HEK293T (cell line): Measurements from ENCODE around the gene ALOX5.
"Not testable (repeated sequence)": the region's sequence is repeated elsewhere in the genome, so short reads cannot be mapped to it uniquely, and the experiment has no call there.

Source experiments
- CTCF ChIA-PET: fragments of 350-600 bp; formaldehyde crosslinking; extraction: SDS; loops from one replicate; lab custom pipeline; 2021; ENCODE audit warnings: antibody characterized with exemption, inconsistent platforms; lab: Yijun Ruan, JAX
- POLR2A ChIA-PET: fragments of 350-600 bp; formaldehyde crosslinking; extraction: SDS; loops from one replicate; lab custom pipeline; 2020; ENCODE audit warnings: antibody characterized with exemption, inconsistent platforms; lab: Yijun Ruan, JAX
- DNase-seq: peaks from one replicate; pipeline ENCODE4 v3.0.0; 2012; ENCODE audit warnings: mixed read lengths; ENCODE audit errors: extremely low spot score
- BHLHE40 ChIP-seq: fragments of 450-650 bp; IDR thresholded peaks from 2 replicates; pipeline ENCODE4 v1.6.1; 2016; ENCODE audit warnings: mild to moderate bottlenecking, moderate library complexity, borderline replicate concordance
- CTBP1 ChIP-seq: fragments of 450-650 bp; IDR thresholded peaks from 2 replicates; pipeline ENCODE4 v1.6.1; 2016; ENCODE audit warnings: borderline replicate concordance
- ELF4 ChIP-seq: fragments of 450-650 bp; IDR thresholded peaks from 2 replicates; pipeline ENCODE4 v1.6.1; 2017; ENCODE audit warnings: antibody characterized with exemption
- FOXA1 ChIP-seq: fragments of 450-650 bp; IDR thresholded peaks from 2 replicates; pipeline ENCODE4 v1.6.1; 2016; ENCODE audit warnings: mild to moderate bottlenecking
- FOXK2 ChIP-seq: fragments of 450-650 bp; IDR thresholded peaks from 2 replicates; pipeline ENCODE4 v1.6.1; 2016; ENCODE audit warnings: mild to moderate bottlenecking
- FOXM1 ChIP-seq: fragments of 450-650 bp; IDR thresholded peaks from 2 replicates; pipeline ENCODE4 v1.6.1; 2017; ENCODE audit warnings: mild to moderate bottlenecking, borderline replicate concordance
- HDGF ChIP-seq: fragments of 450-650 bp; IDR thresholded peaks from 2 replicates; pipeline ENCODE4 v1.6.1; 2017; ENCODE audit warnings: antibody characterized with exemption, borderline replicate concordance
- L3MBTL2 ChIP-seq: fragments of 450-650 bp; conservative IDR thresholded peaks from 2 replicates; pipeline ENCODE4 v1.6.1; 2016; ENCODE audit warnings: mild to moderate bottlenecking
- LEF1 ChIP-seq: fragments of 450-650 bp; IDR thresholded peaks from 2 replicates; pipeline ENCODE4 v1.6.1; 2017; ENCODE audit warnings: mild to moderate bottlenecking, borderline replicate concordance
- NFRKB ChIP-seq: fragments of 450-650 bp; IDR thresholded peaks from 2 replicates; pipeline ENCODE4 v1.6.1; 2016; ENCODE audit warnings: mild to moderate bottlenecking, moderate library complexity
- SP1 ChIP-seq: fragments of 450-650 bp; IDR thresholded peaks from 2 replicates; pipeline ENCODE4 v1.6.1; 2017
- SUZ12 ChIP-seq: fragments of 450-650 bp; IDR thresholded peaks from 2 replicates; pipeline ENCODE4 v1.6.1; 2016; ENCODE audit warnings: mild to moderate bottlenecking
- TARDBP ChIP-seq: fragments of 450-650 bp; IDR thresholded peaks from 2 replicates; pipeline ENCODE4 v1.6.1; 2016
- ZNF384 ChIP-seq: fragments of 450-650 bp; IDR thresholded peaks from 2 replicates; pipeline ENCODE4 v1.6.1; 2016
- TF ChIP-seq, protein P1 (sequence below): fragments of 450-650 bp; IDR thresholded peaks from 2 replicates; pipeline ENCODE4 v1.6.1; 2016

ALOX5 gene

DNA sequence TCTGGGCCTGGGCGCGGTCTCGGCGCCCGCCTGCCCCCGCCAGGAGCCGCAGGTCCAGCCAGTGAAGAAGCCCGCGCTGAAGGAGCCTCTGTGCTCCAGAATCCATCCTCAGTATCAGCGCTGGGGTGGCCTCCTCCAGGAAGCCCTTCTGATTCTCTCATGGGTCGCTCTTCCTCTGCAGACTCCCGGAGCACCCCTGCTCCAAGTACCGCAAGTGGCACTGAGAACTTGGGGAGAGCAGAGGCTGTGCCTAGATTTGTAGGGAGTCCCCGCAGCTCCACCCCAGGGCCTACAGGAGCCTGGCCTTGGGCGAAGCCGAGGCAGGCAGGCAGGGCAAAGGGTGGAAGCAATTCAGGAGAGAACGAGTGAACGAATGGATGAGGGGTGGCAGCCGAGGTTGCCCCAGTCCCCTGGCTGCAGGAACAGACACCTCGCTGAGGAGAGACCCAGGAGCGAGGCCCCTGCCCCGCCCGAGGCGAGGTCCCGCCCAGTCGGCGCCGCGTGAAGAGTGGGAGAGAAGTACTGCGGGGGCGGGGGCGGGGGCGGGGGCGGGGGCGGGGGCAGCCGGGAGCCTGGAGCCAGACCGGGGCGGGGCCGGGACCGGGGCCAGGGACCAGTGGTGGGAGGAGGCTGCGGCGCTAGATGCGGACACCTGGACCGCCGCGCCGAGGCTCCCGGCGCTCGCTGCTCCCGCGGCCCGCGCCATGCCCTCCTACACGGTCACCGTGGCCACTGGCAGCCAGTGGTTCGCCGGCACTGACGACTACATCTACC is at the start of gene ALOX5:
Gene ALOX5 (plus strand): TSS at position 641 of the 774 bp plus-strand sequence. CDS start 64 bp downstream, at position 705.
- TF ChIP-seq L3MBTL2 = peak; percentile 58
- no peak for TF ChIP-seq TARDBP
- POLR2A ChIA-PET = interaction anchor here (0.6 kb wide), 1 partner anchor 16 kb away, joined by 3 read pairs; no protein-coding TSS in a partner anchor
- CTCF ChIA-PET = no interaction called here
- peak; percentile 53 for DNase-seq

- no peak for TF ChIP-seq FOXA1
- no peak for TF ChIP-seq TARDBP
- no peak for TF ChIP-seq ELF4
- no peak for TF ChIP-seq L3MBTL2
- TF ChIP-seq HDGF = no peak
- no peak for TF ChIP-seq BHLHE40
- TF ChIP-seq LEF1 = no peak
- TF ChIP-seq SP1 = no peak
- CTCF ChIA-PET = no interaction called here
- DNase-seq = no peak
- POLR2A ChIA-PET = no interaction called here
Measured at GRCh38 chr10:45325116-45325515, 48.9 kb upstream of the ALOX5 start.

DNA sequence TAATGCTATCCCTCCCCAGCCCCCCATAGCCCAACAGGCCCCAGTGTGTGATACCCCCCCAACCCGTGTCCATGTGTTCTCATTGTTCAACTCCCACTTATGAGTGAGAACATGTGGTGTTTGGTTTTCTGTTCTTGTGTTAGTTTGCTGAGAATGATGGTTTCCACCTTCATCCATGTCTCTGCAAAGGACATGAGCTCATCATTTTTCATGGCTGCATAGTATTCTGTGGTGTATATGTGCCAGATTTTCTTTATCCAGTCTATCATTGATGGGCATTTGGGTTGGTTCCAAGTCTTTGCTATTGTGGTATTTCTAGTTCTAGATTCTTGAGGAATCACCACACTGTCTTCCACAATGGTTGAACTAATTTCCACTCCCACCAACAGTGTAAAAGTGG is 47.2 kb upstream of the ALOX5 start:
- POLR2A ChIA-PET, CTCF ChIA-PET, DNase-seq: not testable (repeated sequence)

DNA sequence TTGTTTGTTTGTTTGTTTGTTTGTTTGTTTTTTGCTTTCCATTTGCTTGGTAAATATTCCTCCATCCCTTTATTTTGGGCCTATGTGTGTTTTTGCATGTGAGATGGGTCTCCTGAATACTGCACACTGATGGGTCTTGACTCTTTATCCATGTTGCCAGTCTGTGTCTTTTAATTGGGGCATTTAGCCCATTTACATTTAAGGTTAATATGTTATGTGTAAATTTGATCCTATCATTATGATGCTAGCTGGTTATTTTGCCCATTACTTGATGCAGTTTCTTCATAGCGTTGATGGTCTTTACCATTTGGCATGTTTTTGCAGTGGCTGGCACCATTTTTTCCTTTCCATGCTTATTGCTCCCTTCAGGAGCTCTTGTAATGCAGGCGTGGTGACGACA is 42.2 kb upstream of the ALOX5 start:
- POLR2A ChIA-PET, DNase-seq: not testable (repeated sequence)
- CTCF ChIA-PET = interaction anchor here (0.6 kb wide), 1 partner anchor 19 kb away, joined by 3 read pairs; no protein-coding TSS in a partner anchor

- no peak for TF ChIP-seq NFRKB
- no peak for TF ChIP-seq FOXA1
- TF ChIP-seq CTBP1 = no peak
- TF ChIP-seq ZNF384 = no peak
- no peak for TF ChIP-seq HDGF
- no peak for TF ChIP-seq TARDBP
- TF ChIP-seq, protein P1, sequence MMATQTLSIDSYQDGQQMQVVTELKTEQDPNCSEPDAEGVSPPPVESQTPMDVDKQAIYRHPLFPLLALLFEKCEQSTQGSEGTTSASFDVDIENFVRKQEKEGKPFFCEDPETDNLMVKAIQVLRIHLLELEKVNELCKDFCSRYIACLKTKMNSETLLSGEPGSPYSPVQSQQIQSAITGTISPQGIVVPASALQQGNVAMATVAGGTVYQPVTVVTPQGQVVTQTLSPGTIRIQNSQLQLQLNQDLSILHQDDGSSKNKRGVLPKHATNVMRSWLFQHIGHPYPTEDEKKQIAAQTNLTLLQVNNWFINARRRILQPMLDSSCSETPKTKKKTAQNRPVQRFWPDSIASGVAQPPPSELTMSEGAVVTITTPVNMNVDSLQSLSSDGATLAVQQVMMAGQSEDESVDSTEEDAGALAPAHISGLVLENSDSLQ = no peak
- no peak for TF ChIP-seq ELF4
- TF ChIP-seq FOXK2 = no peak
- TF ChIP-seq SUZ12 = no peak
- no peak for DNase-seq
- CTCF ChIA-PET = no interaction called here
- POLR2A ChIA-PET = no interaction called here
Measured at GRCh38 chr10:45339894-45340293, 34.1 kb upstream of the ALOX5 start.

DNA sequence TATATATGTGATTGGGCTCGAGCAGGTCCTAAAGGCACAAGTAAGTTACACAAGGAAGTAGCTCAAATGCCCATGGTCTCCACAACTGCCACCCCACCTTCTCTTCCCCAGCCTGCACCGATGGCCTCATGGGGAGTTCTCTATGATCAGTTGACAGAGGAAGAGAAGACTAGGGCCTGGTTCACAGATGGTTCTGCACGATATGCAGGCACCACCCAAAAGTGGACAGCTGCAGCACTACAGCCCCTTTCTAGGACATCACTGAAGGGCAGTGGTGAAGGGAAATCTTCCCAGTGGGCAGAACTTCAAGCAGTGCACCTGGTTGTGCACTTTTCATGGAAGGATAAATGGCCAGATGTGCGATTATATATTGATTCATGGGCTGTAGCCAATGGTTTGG is 33.6 kb upstream of the ALOX5 start:
- POLR2A ChIA-PET, DNase-seq, CTCF ChIA-PET: not testable (repeated sequence)

DNA sequence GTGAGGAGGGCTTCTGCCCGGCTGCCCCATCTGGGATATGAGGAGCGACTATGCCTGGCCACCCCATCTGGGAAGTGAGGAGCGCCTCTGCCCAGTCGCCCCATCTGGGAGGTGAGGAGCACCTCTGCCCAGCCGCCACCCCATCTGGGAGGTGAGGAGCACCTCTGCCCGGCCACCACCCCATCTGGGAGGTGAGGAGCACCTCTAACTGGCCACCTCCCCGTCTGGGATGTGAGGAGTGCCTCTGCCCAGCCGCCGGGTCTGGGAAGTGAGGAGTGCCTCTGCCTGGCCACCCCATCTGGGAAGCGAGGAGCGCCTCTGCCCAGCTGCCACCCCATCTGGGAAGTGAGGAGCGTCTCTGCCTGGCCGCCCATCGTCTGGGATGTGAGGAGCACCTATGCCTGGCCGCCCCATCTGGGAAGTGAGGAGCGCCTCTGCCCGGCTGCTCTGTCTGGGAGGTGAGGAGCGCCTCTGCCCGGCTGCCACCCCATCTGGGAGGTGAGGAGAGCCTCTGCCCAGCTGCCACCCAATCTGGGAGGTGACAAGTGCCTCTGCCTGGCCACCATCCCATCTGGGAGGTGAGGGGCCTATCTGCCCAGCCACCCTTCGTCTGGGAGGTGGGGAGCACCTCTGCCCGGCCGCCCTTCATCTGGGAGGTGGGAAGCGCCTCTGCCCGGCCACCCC is 27.2 kb upstream of the ALOX5 start:
- POLR2A ChIA-PET, CTCF ChIA-PET, DNase-seq: not testable (repeated sequence)

DNA sequence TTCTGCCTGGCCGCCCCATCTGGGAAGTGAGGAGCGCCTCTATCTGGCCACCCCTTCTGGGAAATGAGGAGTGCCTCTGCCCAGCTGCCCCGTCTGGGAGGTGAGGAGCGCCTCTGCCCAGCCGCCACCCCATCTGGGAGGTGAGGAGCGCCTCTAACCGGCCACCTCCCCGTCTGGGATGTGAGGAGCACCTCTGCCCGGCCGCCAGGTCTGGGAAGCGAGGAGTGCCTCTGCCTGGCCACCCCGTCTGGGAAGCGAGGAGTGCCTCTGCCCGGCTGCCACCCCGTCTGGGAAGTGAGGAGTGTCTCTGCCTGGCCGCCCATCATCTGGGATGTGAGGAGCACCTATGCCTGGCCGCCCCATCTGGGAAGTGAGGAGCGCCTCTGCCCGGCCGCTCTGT is 26.6 kb upstream of the ALOX5 start:
- POLR2A ChIA-PET, DNase-seq, CTCF ChIA-PET: not testable (repeated sequence)

- CTCF ChIA-PET, POLR2A ChIA-PET, DNase-seq: not testable (repeated sequence)
Measured at GRCh38 chr10:45348196-45348765, 25.7 kb upstream of the ALOX5 start.

GRCh38 chr10:45353186-45353585 is 20.8 kb upstream of the ALOX5 start:
- ChIA-PET CTCF (no interaction called here), POLR2A (no interaction called here)

More at GRCh38 chr10:45353186-45353585, 20.8 kb upstream of the ALOX5 start:
- DNase-seq = no peak
- no peak for TF ChIP-seq FOXA1
- no peak for TF ChIP-seq HDGF
- no peak for TF ChIP-seq FOXK2
- TF ChIP-seq L3MBTL2 = no peak
- TF ChIP-seq TARDBP = no peak
- no peak for TF ChIP-seq FOXM1
- TF ChIP-seq ZNF384 = no peak
- TF ChIP-seq SUZ12 = no peak
- no peak for TF ChIP-seq CTBP1
- no peak for TF ChIP-seq LEF1
- TF ChIP-seq ELF4 = no peak
- TF ChIP-seq BHLHE40 = no peak
- TF ChIP-seq SP1 = no peak
- no peak for TF ChIP-seq NFRKB
